GM12801 (cell line): Measurements from ENCODE around the gene ARHGAP26.

Experiments used
- TF ChIP-seq, protein P1 (sequence below): IDR thresholded peaks from one replicate; pipeline ENCODE4 v1.5.1; 2011; ENCODE audit warnings: control low read depth; ENCODE audit not compliant: insufficient read length; ENCODE audit errors: extremely low read depth

The ARHGAP26 gene

DNA sequence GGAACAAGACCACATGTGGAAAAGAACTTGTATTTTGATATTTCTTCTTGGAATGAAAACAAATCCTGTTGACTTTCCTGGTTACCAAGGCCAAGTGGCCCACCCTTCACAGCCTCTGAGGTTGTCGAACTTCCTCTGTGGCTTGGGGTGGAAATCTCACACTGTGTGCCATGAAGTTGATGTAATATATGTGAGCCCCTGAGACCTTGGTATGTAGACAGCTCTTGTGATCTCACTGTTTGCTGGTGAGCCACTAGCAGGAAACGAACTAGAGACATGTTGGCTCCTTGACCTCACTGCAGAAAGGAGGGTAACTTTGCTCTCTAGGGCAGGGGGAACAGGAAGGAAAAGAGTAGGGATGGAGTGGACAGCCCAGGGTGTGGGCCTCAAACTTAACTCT lies 159.4 kb downstream of the ARHGAP26 start:
- TF ChIP-seq, protein P1, sequence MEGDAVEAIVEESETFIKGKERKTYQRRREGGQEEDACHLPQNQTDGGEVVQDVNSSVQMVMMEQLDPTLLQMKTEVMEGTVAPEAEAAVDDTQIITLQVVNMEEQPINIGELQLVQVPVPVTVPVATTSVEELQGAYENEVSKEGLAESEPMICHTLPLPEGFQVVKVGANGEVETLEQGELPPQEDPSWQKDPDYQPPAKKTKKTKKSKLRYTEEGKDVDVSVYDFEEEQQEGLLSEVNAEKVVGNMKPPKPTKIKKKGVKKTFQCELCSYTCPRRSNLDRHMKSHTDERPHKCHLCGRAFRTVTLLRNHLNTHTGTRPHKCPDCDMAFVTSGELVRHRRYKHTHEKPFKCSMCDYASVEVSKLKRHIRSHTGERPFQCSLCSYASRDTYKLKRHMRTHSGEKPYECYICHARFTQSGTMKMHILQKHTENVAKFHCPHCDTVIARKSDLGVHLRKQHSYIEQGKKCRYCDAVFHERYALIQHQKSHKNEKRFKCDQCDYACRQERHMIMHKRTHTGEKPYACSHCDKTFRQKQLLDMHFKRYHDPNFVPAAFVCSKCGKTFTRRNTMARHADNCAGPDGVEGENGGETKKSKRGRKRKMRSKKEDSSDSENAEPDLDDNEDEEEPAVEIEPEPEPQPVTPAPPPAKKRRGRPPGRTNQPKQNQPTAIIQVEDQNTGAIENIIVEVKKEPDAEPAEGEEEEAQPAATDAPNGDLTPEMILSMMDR: no peak

DNA sequence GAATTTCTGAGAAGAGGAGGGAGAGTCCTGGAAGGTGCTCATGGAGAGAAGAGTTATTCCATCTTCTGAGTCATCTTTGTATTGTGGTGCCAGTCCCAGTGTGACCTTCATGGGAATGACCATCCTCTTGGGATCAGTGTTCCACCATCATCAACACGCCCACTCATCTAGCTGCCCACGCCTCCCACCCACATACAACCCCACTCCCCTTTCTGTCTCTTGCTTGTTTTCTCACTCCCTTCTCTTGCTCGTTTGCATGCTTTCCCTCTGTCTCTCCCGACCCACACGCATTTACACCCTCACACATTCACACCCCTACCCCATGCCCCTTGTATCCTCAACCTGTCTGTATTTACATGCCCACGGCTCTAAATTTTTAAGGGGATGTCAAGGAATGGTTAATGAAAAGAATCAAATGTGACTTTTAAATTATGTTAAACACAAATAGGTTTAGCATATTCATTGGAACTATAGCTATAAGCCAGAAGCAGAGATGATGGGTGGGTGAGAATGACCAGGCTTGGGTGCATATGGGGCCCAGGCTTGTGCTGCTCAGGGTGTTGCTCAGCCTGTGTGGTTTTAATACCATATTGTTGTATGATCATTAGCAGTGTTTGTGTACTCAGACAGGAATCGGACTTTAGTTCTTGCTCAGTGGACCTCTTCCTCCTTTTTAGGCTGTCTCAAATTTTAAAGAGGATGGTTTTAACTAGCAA lies 160.4 kb downstream of the ARHGAP26 start:
- TF ChIP-seq, protein P1: no peak

DNA sequence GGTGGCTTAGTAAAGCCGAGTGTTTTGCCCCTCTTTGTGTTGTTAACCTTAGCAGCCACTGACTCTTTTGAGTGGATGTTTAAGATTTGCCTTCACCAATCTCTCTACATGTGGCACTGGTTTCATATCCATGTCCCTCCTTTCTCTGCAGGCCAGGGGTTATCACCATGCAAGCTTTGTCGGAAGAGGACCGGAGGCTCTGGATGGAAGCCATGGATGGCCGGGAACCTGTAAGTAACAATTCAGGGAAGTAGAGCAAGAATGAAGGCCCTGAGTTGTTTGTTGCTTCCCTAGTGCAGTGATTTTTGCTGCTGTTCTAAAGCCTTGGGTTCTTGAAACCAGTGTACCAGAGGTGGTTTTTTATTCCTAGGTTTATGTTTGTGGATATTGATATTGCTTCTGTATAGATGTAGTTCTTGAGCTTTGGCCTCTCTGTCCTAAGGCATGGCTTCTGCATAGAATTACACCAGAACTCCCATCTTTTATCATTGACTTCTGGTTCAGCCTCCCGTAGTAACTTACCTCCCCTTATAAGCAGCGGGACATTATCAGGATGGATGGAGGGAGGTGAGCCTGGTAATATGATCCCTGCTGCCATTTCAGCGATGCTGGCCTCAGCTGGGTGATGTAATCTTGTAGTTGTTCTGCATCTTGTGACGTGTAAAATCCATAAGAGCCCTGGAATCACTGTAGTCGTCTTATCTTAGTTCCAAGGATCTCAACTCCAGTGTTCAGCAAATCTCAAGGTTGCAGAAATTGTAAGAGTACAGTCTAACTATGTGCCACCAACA lies 161.9 kb downstream of the ARHGAP26 start:
- TF ChIP-seq, protein P1: no peak

DNA sequence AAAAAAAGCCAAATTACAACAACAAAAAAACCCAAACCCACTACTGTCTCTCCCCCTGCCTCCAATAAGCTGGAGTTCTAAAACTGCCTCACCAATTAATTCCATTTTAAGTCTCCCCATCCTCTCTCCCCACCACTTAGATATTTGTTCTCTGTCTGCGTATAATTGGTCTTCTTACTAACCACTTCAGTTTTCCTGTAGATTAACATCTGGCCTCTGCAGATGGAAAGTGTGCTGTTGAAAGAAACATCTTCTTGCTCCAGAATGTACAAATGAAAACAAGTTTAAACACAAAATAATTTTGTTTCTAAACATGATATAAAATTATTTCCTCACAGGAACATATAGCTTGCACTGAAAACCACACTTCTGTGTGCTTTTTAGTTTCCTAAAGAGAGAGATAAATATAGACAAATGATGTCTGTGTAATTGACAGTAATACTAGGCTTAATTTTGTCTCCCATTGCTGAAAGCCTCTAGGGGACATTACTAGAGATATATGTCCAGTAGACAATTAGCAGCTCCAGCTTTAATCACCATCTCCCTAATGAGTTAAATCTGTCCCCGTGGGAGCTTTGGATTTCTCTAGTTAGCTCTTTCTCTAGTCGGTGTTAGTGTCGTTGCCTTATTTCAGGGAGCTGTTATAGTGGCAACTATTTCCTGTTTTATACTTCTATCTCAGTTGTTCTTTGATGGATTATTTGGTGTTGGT lies 164.0 kb downstream of the ARHGAP26 start:
- TF ChIP-seq, protein P1: no peak

DNA sequence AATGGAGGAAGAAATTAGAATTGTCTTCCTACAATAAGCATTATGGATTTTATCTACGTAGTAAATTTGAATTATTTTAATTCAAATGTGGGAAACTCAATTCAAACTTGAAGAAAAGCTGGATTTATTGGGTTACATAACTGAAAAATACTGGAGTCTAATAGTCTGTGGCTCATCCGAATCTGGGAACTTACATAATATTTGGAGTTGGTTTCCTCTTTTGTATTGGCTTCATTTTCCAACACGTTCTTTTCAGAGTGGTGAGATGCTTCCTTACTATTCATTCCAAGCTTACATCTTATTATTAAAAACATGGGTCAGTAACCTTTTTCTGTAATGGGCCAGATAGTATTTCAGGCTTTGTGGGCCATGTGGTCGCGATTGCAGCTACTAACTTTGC lies 164.8 kb downstream of the ARHGAP26 start:
- TF ChIP-seq, protein P1: no peak

DNA sequence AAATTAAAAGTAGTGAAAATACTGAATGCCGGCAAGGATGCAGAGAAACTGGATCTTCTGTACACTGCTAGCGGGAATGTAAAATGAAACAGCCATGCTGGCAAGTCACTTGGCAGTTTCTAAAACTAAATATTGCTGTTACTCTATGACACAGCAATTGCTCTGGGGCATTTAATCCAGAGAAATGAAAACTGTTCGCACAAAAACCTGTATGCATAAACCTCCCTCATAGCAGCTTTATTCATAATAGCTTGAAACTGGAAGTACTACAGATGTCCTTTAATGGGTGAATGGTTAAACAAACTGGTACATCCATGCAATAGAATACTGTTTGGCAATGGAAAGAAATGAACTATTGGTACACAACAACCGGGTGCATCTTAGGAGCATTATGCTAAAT lies 167.2 kb downstream of the ARHGAP26 start:
- TF ChIP-seq, protein P1: no peak

DNA sequence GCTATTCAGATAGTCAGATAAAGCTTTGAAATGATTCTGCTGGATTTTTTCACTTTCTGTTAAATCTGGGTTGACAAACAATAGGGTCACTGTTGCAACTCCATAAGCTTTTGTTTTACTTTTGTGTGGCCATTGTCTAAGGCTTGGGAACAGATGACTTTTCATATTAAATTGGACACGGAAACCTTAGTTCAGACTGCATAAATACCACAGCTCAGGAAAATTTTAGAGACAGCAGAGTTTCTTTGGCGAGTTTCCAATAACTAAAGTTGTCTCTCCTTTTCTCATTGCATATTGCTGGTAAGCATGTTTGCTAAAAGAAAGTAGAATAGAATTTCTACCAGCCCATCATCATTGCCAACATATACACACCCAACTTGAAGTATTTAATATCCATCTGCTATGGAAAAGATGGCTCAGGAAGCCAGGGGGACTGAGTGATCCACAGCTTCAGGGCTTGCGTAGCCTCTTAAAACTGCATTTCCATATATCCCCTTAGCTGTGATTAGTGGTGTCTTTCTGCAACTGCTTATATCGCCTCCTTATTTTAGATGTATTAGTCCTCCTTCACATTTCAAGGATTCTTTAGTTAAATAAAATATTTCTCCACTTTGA lies 168.2 kb downstream of the ARHGAP26 start:
- TF ChIP-seq, protein P1: no peak
